Measurements from ENCODE around the gene BCL11B.

DNA sequence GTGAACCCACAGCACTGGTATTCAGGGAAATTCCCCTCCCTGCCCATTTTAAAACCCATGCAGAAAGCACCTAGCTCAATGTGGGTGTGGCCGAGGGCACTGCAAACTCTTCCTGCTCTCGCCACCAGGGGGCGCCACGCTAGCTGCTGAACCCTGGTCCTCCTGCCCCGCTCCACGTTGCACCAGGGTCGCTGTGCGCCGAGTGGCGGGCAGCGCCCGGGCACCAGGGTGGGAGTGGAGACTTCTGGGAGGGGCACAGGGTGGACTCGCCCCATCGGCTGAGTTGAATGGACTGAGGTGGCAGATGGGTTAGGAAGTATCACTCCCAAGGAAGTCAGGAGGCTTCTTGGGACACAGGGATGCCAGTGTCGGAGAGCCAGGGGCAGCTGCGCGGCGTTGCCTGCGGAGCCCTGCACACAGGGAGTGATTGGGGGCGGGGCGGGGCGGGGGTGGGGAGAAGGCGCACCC is 48.1 kb upstream of the BCL11B start:
- TF ChIP-seq CTCF (conservative IDR thresholded peaks at IDR 0.05; ENCODE audit: low read depth, low read length) = peak; percentile 99
- no peak for TF ChIP-seq EZH2 (IDR thresholded peaks at IDR 0.05; ENCODE audit: borderline replicate concordance, low read depth, low read length, poor library complexity, severe bottlenecking)

Data from A673 (cell line).